T-cell (primary cell): ENCODE data around the gene SERPINB7. TPM values are rescaled to one million over a fixed set of nuclear protein-coding genes. Genes with fewer than 3 reads are reported as not detected.

Experiments used
- ATAC-seq, 4 experiments: fragments of 200-7000 bp in 3 of 4; fragments of 150-1000 bp in 1 of 4; cut with Tn5 transposase; replicated peaks in 1 of 4; 1 replicate in 3 of 4; 2 replicates in 1 of 4; pipeline ENCODE4 v1.10.0; 2021; ENCODE audit warnings: moderate library complexity in 3 of 4, mild to moderate bottlenecking in 2 of 4, moderate number of reproducible peaks in 1 of 4
- CTCF ChIA-PET, 2 donors: fragments of 300-600 bp; sonication (Branson Sonifier 250); formaldehyde crosslinking; loops; one replicate each; lab custom pipeline; 2022; ENCODE audit warnings: antibody characterized with exemption in 2 of 2; lab: Charles Lee
- POLR2A ChIA-PET, 2 donors: fragments of 300-600 bp; sonication (Branson Sonifier 250); formaldehyde crosslinking; loops; one replicate each; lab custom pipeline; 2022; ENCODE audit warnings: antibody characterized with exemption in 2 of 2; lab: Charles Lee
- DNase-seq, 35 experiments: peaks; one replicate each; pipeline versions ENCODE4 v3.0.0 to v3.0.0-alpha.2; 2013 to 2023
- H3K27ac ChIP-seq: one replicate; pipeline ENCODE4 v1.5.1; 2013; ENCODE audit warnings: low read length
- H3K27me3 ChIP-seq, 2 experiments: replicated peaks in 1 of 2; 1 replicate in 1 of 2; 2 replicates in 1 of 2; pipeline versions ENCODE4 v1.6.1 to v1.7.0; 2013; ENCODE audit warnings: low read length in 1 of 2, mixed read lengths in 1 of 2; ENCODE audit not compliant: control insufficient read depth in 2 of 2, insufficient read depth in 2 of 2; ENCODE audit errors: extremely low read depth in 1 of 2
- H3K36me3 ChIP-seq, 2 donors: 1 replicate in 1 of 2; 2 replicates in 1 of 2; pipeline versions ENCODE4 v1.6.1 to v1.7.0; 2013; ENCODE audit warnings: low read length in 1 of 2; ENCODE audit not compliant: control insufficient read depth in 2 of 2, insufficient read depth in 1 of 2; ENCODE audit errors: extremely low read depth in 1 of 2
- H3K4me1 ChIP-seq, 2 experiments: 1 replicate in 1 of 2; 2 replicates in 1 of 2; pipeline versions ENCODE4 v1.6.1 to v1.7.0; 2013; ENCODE audit warnings: low read length in 2 of 2, mixed read lengths in 1 of 2; ENCODE audit not compliant: insufficient read depth in 2 of 2, control insufficient read depth in 1 of 2; ENCODE audit errors: extremely low read depth in 1 of 2
- H3K4me3 ChIP-seq, 2 donors: 1 replicate in 1 of 2; 2 replicates in 1 of 2; pipeline versions ENCODE4 v1.5.1 to v1.7.0; 2013; ENCODE audit warnings: mild to moderate bottlenecking in 2 of 2, low read length in 1 of 2, moderate library complexity in 1 of 2; ENCODE audit not compliant: control insufficient read depth in 1 of 2; ENCODE audit errors: extremely low read depth in 1 of 2
- H3K9me3 ChIP-seq: 2 replicates; pipeline ENCODE4 v1.7.0; 2013
- H3K27ac Mint-ChIP-seq, 2 donors: one replicate each; pipeline ENCODE4 v1.8.0; 2020 to 2021; ENCODE audit warnings: mild to moderate bottlenecking in 2 of 2, mixed read lengths in 2 of 2
- H3K27me3 Mint-ChIP-seq, 2 donors: one replicate each; pipeline ENCODE4 v1.8.0; 2021 to 2022; ENCODE audit warnings: mixed read lengths in 2 of 2
- H3K36me3 Mint-ChIP-seq: one replicate; pipeline ENCODE4 v1.8.0; 2021; ENCODE audit warnings: mixed read lengths
- H3K4me1 Mint-ChIP-seq, 3 donors: one replicate each; pipeline ENCODE4 v1.8.0; 2020 to 2022; ENCODE audit warnings: mixed read lengths in 3 of 3, mild to moderate bottlenecking in 1 of 3
- H3K4me3 Mint-ChIP-seq, 3 donors: one replicate each; pipeline ENCODE4 v1.8.0; 2020 to 2022; ENCODE audit warnings: mild to moderate bottlenecking in 3 of 3, mixed read lengths in 3 of 3, moderate library complexity in 3 of 3
- H3K9me3 Mint-ChIP-seq, 3 donors: one replicate each; pipeline ENCODE4 v1.8.0; 2020 to 2022; ENCODE audit warnings: mixed read lengths in 3 of 3
- WGBS: methylation state at CpG from one replicate; pipeline ENCODE4 v1.1.5; 2013; ENCODE audit warnings: missing lambda C conversion rate; ENCODE audit not compliant: insufficient coverage; 5-methylcytosine and 5-hydroxymethylcytosine counted together
- total RNA-seq, 35 experiments: library from RNA in 6 of 35; stranded (reverse) in 6 of 35; fragments of 120-200 nt in 1 of 35; gene quantifications; one replicate each; pipeline versions ENCODE4 v1.2.1 to v1.2.4 and lab custom pipeline; 2013 to 2026

Gene SERPINB7
- total RNA-seq (not detected), total RNA-seq (lab: John Stamatoyannopoulos, UW) (0 to 0.06 (median 0) reads per million in 29 experiments)
- total RNA-seq (2013): not detected

- no peaks in the 10 kb centered on the region for H3K27me3 ChIP-seq
- no CpG with 5 or more reads among the region's 2 CpGs for WGBS
- no peak within 1 kb of the TSS for H3K4me3 ChIP-seq
- no peaks in the 10 kb centered on the region for H3K4me1 ChIP-seq
- no peak for ATAC-seq
- H3K4me3 Mint-ChIP-seq: no peak within 1 kb of the TSS
- H3K9me3 Mint-ChIP-seq: no peaks in the 10 kb centered on the region
- ChIA-PET CTCF (no interaction called here), POLR2A (no interaction called here)
- peaks cover 6 to 9% of the 10 kb centered on the region in 2 donors for H3K27me3 Mint-ChIP-seq
- H3K36me3 ChIP-seq: no peaks in the 10 kb centered on the region
- H3K27ac ChIP-seq: no peak within 1 kb of the TSS
- no peak for DNase-seq
- no peaks in the 10 kb centered on the region for H3K36me3 Mint-ChIP-seq
- H3K9me3 ChIP-seq: no peaks in the 10 kb centered on the region
- no peaks in the 10 kb centered on the region for H3K4me1 Mint-ChIP-seq
- no peak within 1 kb of the TSS for H3K27ac Mint-ChIP-seq
Measured at GRCh38 chr18:63775166-63775730, at the start of gene SERPINB7. Gene SERPINB7, plus strand, starts transcription at chr18:63775418. Its CDS starts 6,955 bp downstream, at chr18:63782373.

- DNase-seq (no peak), ATAC-seq (no peak)
- Mint-ChIP-seq H3K4me1 (no peaks in the 10 kb centered on the region), H3K27me3 (peaks cover 0 to 3% of the 10 kb centered on the region in 2 donors), H3K9me3 (no peaks in the 10 kb centered on the region), H3K27ac (no peak overlapping the region), H3K36me3 (no peaks in the 10 kb centered on the region), H3K4me3 (no peak overlapping the region)
- ChIA-PET CTCF (no interaction called here), POLR2A (no interaction called here)
- Histone ChIP-seq H3K27me3 (peaks cover 0 to 10% of the 10 kb centered on the region in 2 experiments), H3K36me3 (no peaks in the 10 kb centered on the region), H3K27ac (no peak overlapping the region), H3K4me1 (no peaks in the 10 kb centered on the region), H3K9me3 (no peaks in the 10 kb centered on the region), H3K4me3 (no peak overlapping the region)
- no CpG with 5 or more reads among the region's 3 CpGs for WGBS
Measured at GRCh38 chr18:63725682-63726480, 49.3 kb upstream of the SERPINB7 start.

GRCh38 chr18:63730773-63731172 lies 44.4 kb upstream of the SERPINB7 start:
- ATAC-seq: no peak

GRCh38 chr18:63731215-63731614 lies 44.0 kb upstream of the SERPINB7 start:
- CTCF ChIA-PET: no interaction called here
- H3K27me3 ChIP-seq: peaks cover 0 to 6% of the 10 kb centered on the region in 2 experiments
- no peaks in the 10 kb centered on the region for H3K9me3 ChIP-seq
- 72% methylated on average over 3 of the region's 3 CpGs for WGBS
- H3K4me3 Mint-ChIP-seq: no peak overlapping the region
- H3K9me3 Mint-ChIP-seq: peaks cover 0 to 2% (median 0%) of the 10 kb centered on the region in 3 donors
- no peaks in the 10 kb centered on the region for H3K36me3 Mint-ChIP-seq
- no peak overlapping the region for H3K27ac ChIP-seq
- no peaks in the 10 kb centered on the region for H3K4me1 ChIP-seq
- H3K27ac Mint-ChIP-seq: no peak overlapping the region
- POLR2A ChIA-PET: no interaction called here
- no peaks in the 10 kb centered on the region for H3K36me3 ChIP-seq
- DNase-seq: no peak
- no peak overlapping the region for H3K4me3 ChIP-seq
- no peaks in the 10 kb centered on the region for H3K4me1 Mint-ChIP-seq
- peaks cover 0 to 1% of the 10 kb centered on the region in 2 donors for H3K27me3 Mint-ChIP-seq
- no peak for ATAC-seq

More at GRCh38 chr18:63730773-63731172, 44.4 kb upstream of the SERPINB7 start:
- Histone ChIP-seq H3K27ac (no peak overlapping the region), H3K27me3 (peaks cover 0 to 6% of the 10 kb centered on the region in 2 experiments), H3K9me3 (no peaks in the 10 kb centered on the region), H3K4me1 (no peaks in the 10 kb centered on the region), H3K36me3 (no peaks in the 10 kb centered on the region), H3K4me3 (no peak overlapping the region)
- H3K36me3 Mint-ChIP-seq: no peaks in the 10 kb centered on the region
- H3K27ac Mint-ChIP-seq: no peak overlapping the region
- no peak overlapping the region for H3K4me3 Mint-ChIP-seq
- 62% methylated on average over 3 of the region's 5 CpGs for WGBS
- no peak for DNase-seq
- H3K27me3 Mint-ChIP-seq: peaks cover 0 to 3% of the 10 kb centered on the region in 2 donors
- ChIA-PET POLR2A (no interaction called here), CTCF (no interaction called here)
- no peaks in the 10 kb centered on the region for H3K4me1 Mint-ChIP-seq
- peaks cover 0 to 2% (median 0%) of the 10 kb centered on the region in 3 donors for H3K9me3 Mint-ChIP-seq

GRCh38 chr18:63736876-63737275 lies 38.3 kb upstream of the SERPINB7 start:
- no peaks in the 10 kb centered on the region for H3K27me3 ChIP-seq
- H3K9me3 Mint-ChIP-seq: peaks cover 0 to 8% (median 2%) of the 10 kb centered on the region in 3 donors
- no peaks in the 10 kb centered on the region for H3K27me3 Mint-ChIP-seq
- CTCF ChIA-PET: no interaction called here
- no peak overlapping the region for H3K4me3 Mint-ChIP-seq
- no peaks in the 10 kb centered on the region for H3K36me3 Mint-ChIP-seq
- H3K27ac ChIP-seq: no peak overlapping the region
- no peaks in the 10 kb centered on the region for H3K36me3 ChIP-seq
- no peak overlapping the region for H3K27ac Mint-ChIP-seq
- H3K9me3 ChIP-seq: no peaks in the 10 kb centered on the region
- ATAC-seq (no peak), DNase-seq (no peak)
- H3K4me1 Mint-ChIP-seq: no peaks in the 10 kb centered on the region
- no peaks in the 10 kb centered on the region for H3K4me1 ChIP-seq
- POLR2A ChIA-PET: no interaction called here
- no peak overlapping the region for H3K4me3 ChIP-seq

- H3K27me3 ChIP-seq: peaks cover 0 to 2% of the 10 kb centered on the region in 2 experiments
- ChIA-PET CTCF (no interaction called here), POLR2A (no interaction called here)
- no peaks in the 10 kb centered on the region for H3K27me3 Mint-ChIP-seq
- peaks cover 0 to 8% (median 0%) of the 10 kb centered on the region in 3 donors for H3K9me3 Mint-ChIP-seq
- H3K4me1 ChIP-seq: no peaks in the 10 kb centered on the region
- no peak overlapping the region for H3K4me3 Mint-ChIP-seq
- H3K27ac ChIP-seq: no peak overlapping the region
- no peaks in the 10 kb centered on the region for H3K36me3 ChIP-seq
- H3K36me3 Mint-ChIP-seq: no peaks in the 10 kb centered on the region
- no peaks in the 10 kb centered on the region for H3K9me3 ChIP-seq
- WGBS: 69% methylated on average over 3 of the region's 4 CpGs
- H3K4me3 ChIP-seq: no peak overlapping the region
- DNase-seq (no peak), ATAC-seq (no peak)
- H3K4me1 Mint-ChIP-seq: no peaks in the 10 kb centered on the region
- no peak overlapping the region for H3K27ac Mint-ChIP-seq
Measured at GRCh38 chr18:63741769-63742168, 33.4 kb upstream of the SERPINB7 start.
